ENCODE results near the gene KIAA1549. TPM values are rescaled to one million over a fixed set of nuclear protein-coding genes. Genes with fewer than 3 reads are reported as not detected.
"Not testable (repeated sequence)": the region's sequence is repeated elsewhere in the genome, so short reads cannot be mapped to it uniquely, and the experiment has no call there.

The KIAA1549 gene
- polyA plus RNA-seq, 6 donors from 2014 or later, result 0.05 TPM; not detected in 5

DNA sequence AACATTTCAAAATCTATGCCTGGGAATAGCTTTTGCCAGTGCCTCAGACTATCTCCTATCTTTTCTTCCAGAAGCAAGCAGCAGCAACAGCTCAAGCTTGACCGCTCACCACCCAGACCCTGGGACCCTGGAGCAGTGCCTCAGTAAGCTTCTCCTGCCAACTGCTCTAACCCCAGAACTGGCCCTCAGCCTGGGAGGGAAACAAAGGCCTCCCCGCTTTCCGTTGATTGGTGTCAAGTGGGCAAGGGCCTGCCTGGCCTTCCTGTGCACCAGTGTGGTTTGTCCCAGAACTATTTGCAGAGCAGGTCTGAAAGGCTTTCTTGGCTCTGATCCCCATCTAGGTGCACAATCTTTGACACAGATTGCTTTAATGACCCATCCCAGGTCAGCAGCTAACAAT, 179.9 kb downstream of the KIAA1549 start:
- peaks cover 0 to 3% (median 0%) of the 10 kb centered on the region in 7 donors for H3K9me3 Mint-ChIP-seq
- H3K4me3 Mint-ChIP-seq, result no peak overlapping the region

GRCh38 chr7:138799336-138800000, 181.7 kb downstream of the KIAA1549 start:
- Mint-ChIP-seq H3K4me1 (peaks cover 0 to 4% (median 0%) of the 10 kb centered on the region in 3 donors), H3K9me3 (peaks cover 0 to 3% (median 0%) of the 10 kb centered on the region in 7 donors), H3K36me3 (no peaks in the 10 kb centered on the region), H3K27me3 (peaks cover 10 to 29% (median 11%) of the 10 kb centered on the region in 3 donors), H3K27ac (no peak overlapping the region), H3K4me3 (no peak overlapping the region)
- DNase-seq (no peak), ATAC-seq (ENCODE audit: low read depth in 2 of 2) (no peak)

More for the DNA sequence above, 179.9 kb downstream of the KIAA1549 start:
- ATAC-seq (ENCODE audit: low read depth in 2 of 2), result no peak
- H3K27me3 Mint-ChIP-seq, result peaks cover 10 to 28% (median 11%) of the 10 kb centered on the region in 3 donors
- H3K27ac Mint-ChIP-seq, result no peak overlapping the region
- no peaks in the 10 kb centered on the region for H3K36me3 Mint-ChIP-seq
- peaks cover 0 to 4% (median 0%) of the 10 kb centered on the region in 3 donors for H3K4me1 Mint-ChIP-seq
- no peak for DNase-seq

GRCh38 chr7:138798836-138799235, 182.4 kb downstream of the KIAA1549 start:
- peaks cover 0 to 4% (median 0%) of the 10 kb centered on the region in 3 donors for H3K4me1 Mint-ChIP-seq
- H3K9me3 Mint-ChIP-seq, result peaks cover 0 to 3% (median 0%) of the 10 kb centered on the region in 7 donors
- no peak overlapping the region for H3K4me3 Mint-ChIP-seq
- ATAC-seq (ENCODE audit: low read depth in 2 of 2) (no peak), DNase-seq (no peak)
- H3K27me3 Mint-ChIP-seq, result peaks cover 10 to 24% (median 11%) of the 10 kb centered on the region in 3 donors
- no peaks in the 10 kb centered on the region for H3K36me3 Mint-ChIP-seq
- H3K27ac Mint-ChIP-seq, result no peak overlapping the region

- no peak within 1 kb of the TSS for H3K4me3 Mint-ChIP-seq
- DNase-seq, result no peak
- H3K9me3 Mint-ChIP-seq, result peaks cover 0 to 3% (median 0%) of the 10 kb centered on the region in 7 donors
- H3K36me3 Mint-ChIP-seq, result no peaks in the 10 kb centered on the region
- peaks cover 0 to 4% (median 0%) of the 10 kb centered on the region in 3 donors for H3K4me1 Mint-ChIP-seq
- H3K27ac Mint-ChIP-seq, result no peak within 1 kb of the TSS
- no peak for ATAC-seq (ENCODE audit: low read depth in 2 of 2)
- H3K27me3 Mint-ChIP-seq, result peaks cover 9 to 20% (median 15%) of the 10 kb centered on the region in 3 donors
Measured at GRCh38 chr7:138797715-138798320, 183.4 kb downstream of the KIAA1549 start, which contains the start of the genes ATP6V0A4 and TMEM213. Gene ATP6V0A4 (minus strand): TSS chr7:138798196. CDS start chr7:138771247, 26,949 bp downstream. Gene TMEM213 (plus strand): TSS chr7:138797994. CDS start chr7:138798105, 111 bp downstream.

DNA sequence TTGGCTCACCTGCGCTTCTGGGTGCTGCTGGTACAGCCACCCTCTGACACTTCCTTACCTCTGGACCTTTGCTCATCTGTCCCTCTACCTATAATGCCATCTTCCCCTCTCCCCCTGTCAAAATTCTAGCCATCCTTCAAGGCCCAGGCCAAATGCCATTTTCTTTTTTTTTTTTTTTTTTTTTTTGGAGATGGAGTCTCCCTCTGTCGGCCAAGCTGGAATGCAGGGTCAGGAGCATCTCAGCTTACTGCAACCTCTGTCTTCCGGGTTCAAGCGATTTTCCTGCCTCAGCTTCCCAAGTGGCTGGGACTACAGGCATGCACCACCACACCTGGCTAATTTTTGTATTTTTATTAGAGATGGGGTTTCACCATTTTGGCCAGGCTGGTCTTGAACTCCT, 184.1 kb downstream of the KIAA1549 start:
- ATAC-seq (ENCODE audit: low read depth in 2 of 2); H3K4me1 Mint-ChIP-seq; H3K36me3 Mint-ChIP-seq; DNase-seq; H3K27ac Mint-ChIP-seq; H3K4me3 Mint-ChIP-seq; H3K9me3 Mint-ChIP-seq: not testable (repeated sequence)
- peaks cover 10 to 20% (median 15%) of the 10 kb centered on the region in 3 donors for H3K27me3 Mint-ChIP-seq

DNA sequence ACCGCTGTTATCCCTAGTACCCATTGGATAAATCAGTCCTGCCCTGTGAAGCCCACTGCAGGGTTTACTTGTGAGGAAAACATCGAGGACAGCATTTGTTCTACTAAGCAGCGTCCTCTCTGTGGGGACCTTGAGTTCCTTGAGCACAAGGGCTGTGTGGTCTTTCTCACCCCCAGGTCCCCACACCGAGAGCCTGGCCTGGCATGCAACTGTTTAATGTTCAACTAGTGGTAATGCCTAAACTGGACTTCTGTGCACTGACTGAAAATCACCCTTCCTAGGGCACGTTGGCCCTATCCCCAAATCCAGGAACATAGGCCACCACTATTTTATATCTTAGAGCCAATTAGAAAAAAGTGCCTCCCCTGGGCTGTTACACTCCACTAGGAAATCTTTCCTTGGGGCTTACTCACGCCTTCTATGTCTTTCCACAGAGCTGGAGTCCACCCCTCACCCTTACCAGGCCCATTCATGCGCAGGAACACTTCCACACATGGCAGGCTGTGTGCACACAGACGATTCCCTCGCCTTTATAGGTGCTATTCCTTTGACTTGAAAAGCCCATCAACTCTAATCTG, 185.1 kb downstream of the KIAA1549 start:
- Mint-ChIP-seq H3K27ac (no peak overlapping the region), H3K36me3 (no peaks in the 10 kb centered on the region), H3K9me3 (peaks cover 0 to 10% (median 2%) of the 10 kb centered on the region in 7 donors), H3K4me3 (no peak overlapping the region), H3K27me3 (peaks cover 11 to 20% (median 15%) of the 10 kb centered on the region in 3 donors), H3K4me1 (peaks cover 0 to 4% (median 0%) of the 10 kb centered on the region in 3 donors)
- DNase-seq (no peak), ATAC-seq (ENCODE audit: low read depth in 2 of 2) (no peak)

GRCh38 chr7:138785587-138786437, 195.4 kb downstream of the KIAA1549 start:
- Mint-ChIP-seq H3K27me3 (peaks cover 0 to 20% (median 6%) of the 10 kb centered on the region in 3 donors), H3K9me3 (peaks cover 7 to 44% (median 21%) of the 10 kb centered on the region in 7 donors), H3K4me3 (no peak overlapping the region), H3K36me3 (peaks cover 0 to 9% of the 10 kb centered on the region in 2 donors), H3K27ac (peak overlapping the region in 1 of 6 donors; percentile 76), H3K4me1 (peaks cover 0 to 4% (median 0%) of the 10 kb centered on the region in 3 donors)
- ATAC-seq (ENCODE audit: low read depth in 2 of 2) (no peak), DNase-seq (no peak)

- H3K4me1 Mint-ChIP-seq, result peaks cover 0 to 4% (median 0%) of the 10 kb centered on the region in 3 donors
- H3K4me3 Mint-ChIP-seq, result no peak overlapping the region
- H3K27ac Mint-ChIP-seq, result no peak overlapping the region
- DNase-seq, result no peak
- H3K27me3 Mint-ChIP-seq, result peaks cover 0 to 20% (median 6%) of the 10 kb centered on the region in 3 donors
- ATAC-seq (ENCODE audit: low read depth in 2 of 2), result no peak
- peaks cover 7 to 40% (median 21%) of the 10 kb centered on the region in 7 donors for H3K9me3 Mint-ChIP-seq
- peaks cover 0 to 9% of the 10 kb centered on the region in 2 donors for H3K36me3 Mint-ChIP-seq
Measured at GRCh38 chr7:138784692-138785091, 196.5 kb downstream of the KIAA1549 start.

Other genes starting within 250 kb of the KIAA1549 start
- gene TMEM213, start 183.4 kb downstream of the KIAA1549 start, polyA plus RNA-seq (ENCODE audit: low read depth in 6 of 6), result not detected
- gene ATP6V0A4, start 183.2 kb downstream of the KIAA1549 start, polyA plus RNA-seq (ENCODE audit: low read depth in 6 of 6), result not detected
- under 1 TPM in 1 of 6 donors, not detected in 5; 0.18 TPM for gene ZC3HAV1L, start 54.7 kb upstream of the KIAA1549 start, polyA plus RNA-seq (ENCODE audit: low read depth in 6 of 6)
- 100 to 1,000 TPM in 3 of 6 donors, 10 to 100 TPM in 3; 64.8 to 129 (median 99.7) TPM for gene ZC3HAV1, start 128.3 kb upstream of the KIAA1549 start, polyA plus RNA-seq (ENCODE audit: low read depth in 6 of 6)
- gene UBN2, start 249.8 kb upstream of the KIAA1549 start, polyA plus RNA-seq (ENCODE audit: low read depth in 6 of 6), result 1 to 10 TPM in 5 of 6 donors, not detected in 1; 2.4 to 5.4 (median 3.0) TPM